GM18519 (cell line): ENCODE data around the gene CACNA2D3.
"Not testable (repeated sequence)": the region's sequence is repeated elsewhere in the genome, so short reads cannot be mapped to it uniquely, and the experiment has no call there.

ENCODE experiments used
- ATAC-seq: cut with Tn5 transposase; IDR thresholded peaks from one replicate; pipeline ENCODE4 v1.9.1; 2021; ENCODE audit warnings: mild to moderate bottlenecking, moderate library complexity; ENCODE audit not compliant: unreplicated experiment, low FRiP score

Gene CACNA2D3

GRCh38 chr3:54591157-54591556 is 468.8 kb downstream of the CACNA2D3 start:
- ATAC-seq: no peak

DNA sequence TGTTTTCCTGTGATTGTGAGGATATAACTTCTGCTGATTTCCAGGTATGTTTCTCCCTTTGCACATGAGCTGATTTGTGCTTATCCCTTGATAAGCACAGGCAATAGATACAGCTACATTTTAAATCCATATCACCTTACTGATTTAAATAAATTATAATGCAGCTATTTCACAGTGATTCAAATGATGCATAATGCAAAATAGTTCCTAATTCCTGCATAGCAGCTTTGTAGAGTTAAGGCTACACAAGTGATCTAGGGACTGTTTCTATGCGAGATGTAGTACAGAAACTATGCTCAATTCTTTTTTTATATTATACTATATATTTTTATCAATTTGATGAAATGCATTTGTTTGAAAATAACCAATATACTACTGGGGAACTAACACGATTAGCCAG is 471.3 kb downstream of the CACNA2D3 start:
- no peak for ATAC-seq

DNA sequence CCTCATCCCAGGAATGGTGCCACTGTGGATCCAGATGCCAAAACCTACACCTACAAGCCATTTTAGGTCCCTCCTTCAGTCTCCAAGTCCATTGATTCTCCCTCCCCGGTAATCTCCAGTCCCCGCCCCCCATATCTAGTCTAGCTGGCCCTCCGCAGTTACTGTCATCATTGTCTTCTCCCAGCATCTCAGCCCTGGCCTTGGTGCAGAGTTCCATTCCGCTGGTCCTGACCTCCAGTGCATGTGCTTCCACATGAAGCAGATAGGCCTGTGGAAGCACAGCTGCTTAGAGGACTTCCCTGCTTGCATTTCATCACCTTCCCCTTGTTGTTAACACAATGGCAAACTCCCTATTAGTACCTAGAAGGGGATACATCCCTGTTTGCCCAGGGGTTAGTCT is 473.7 kb downstream of the CACNA2D3 start:
- no peak for ATAC-seq

DNA sequence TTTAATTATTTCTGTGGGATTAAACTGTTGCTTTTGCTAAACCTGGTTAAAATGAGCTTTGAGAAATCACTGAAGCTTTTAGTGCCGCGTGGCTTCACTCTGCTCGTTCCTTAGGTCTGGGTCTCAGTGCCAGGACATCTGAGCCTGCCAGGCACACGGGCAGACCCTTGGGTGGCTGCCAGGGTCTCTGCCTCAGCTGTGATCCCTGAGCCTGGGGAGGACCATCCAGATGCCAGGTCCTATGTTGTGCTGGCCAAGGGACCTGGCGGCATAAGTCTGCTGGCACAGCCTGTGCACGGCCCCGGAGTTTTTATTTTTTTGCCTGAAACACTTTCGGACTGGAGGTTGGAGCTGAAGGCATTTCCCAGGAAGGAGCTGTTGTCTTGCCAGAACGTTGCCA is 477.4 kb downstream of the CACNA2D3 start:
- no peak for ATAC-seq

GRCh38 chr3:54600441-54601204 is 478.3 kb downstream of the CACNA2D3 start:
- ATAC-seq: no peak

GRCh38 chr3:54604495-54604894 is 482.1 kb downstream of the CACNA2D3 start:
- ATAC-seq: no peak

DNA sequence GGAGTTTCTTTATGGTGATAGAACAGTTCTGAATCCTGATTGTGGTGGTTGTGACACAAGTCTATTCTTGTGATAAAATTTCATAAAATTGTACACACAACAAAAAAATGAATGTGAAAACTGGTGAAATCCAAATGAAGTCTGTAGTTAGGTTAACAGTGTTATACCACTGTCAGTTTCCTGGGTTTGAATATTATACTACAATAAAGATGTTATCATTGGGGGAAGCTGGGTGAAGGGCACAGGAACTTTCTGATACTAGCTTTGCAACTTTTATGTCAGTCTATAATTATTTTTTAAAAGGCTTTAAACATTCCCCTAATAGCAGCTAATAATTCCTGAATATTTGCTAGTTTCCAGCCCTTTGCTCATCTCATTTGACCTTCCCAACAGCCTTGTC is 485.7 kb downstream of the CACNA2D3 start:
- ATAC-seq: no peak

- no peak for ATAC-seq
Observed at GRCh38 chr3:54619053-54619452, 496.7 kb downstream of the CACNA2D3 start.

DNA sequence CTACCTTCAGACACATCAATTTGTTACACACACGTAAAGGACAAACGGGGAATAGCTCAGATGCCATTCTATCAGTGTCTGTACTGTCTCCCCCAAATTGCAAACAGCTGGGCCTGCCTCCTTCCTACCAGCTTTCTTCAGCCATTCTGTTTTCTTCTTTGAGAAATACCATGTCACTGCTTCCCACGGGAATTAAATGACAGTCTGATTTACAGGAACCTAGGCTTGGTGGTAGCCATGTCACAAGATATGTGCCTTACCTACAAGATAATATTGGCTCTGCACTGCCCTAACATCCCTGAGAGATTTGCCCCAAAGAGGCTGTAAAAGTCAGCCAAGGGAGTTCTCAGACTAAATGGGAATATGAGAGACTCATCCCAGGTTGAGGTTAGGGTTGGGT is 497.2 kb downstream of the CACNA2D3 start:
- no peak for ATAC-seq

DNA sequence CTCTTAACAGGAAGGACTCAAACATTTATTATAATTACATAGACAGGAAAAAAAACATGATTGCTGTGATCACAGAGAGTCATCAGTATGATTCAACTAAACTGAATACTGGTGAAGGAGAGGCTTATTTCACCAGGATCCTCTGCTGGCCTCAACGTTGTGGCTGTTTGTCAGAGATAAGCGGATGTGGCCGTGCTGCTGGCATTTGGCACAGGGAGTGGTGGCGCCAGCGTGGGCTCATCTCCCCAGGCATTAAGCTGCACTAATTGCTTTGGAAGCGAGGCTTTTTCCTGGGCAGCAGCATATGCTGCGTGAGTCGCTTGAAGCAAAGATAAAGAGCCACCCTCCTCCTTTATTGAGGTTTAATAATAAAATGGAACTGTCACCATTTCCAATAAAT is 498.8 kb downstream of the CACNA2D3 start:
- ATAC-seq: no peak

GRCh38 chr3:54622678-54623077 is 500.3 kb downstream of the CACNA2D3 start:
- no peak for ATAC-seq

DNA sequence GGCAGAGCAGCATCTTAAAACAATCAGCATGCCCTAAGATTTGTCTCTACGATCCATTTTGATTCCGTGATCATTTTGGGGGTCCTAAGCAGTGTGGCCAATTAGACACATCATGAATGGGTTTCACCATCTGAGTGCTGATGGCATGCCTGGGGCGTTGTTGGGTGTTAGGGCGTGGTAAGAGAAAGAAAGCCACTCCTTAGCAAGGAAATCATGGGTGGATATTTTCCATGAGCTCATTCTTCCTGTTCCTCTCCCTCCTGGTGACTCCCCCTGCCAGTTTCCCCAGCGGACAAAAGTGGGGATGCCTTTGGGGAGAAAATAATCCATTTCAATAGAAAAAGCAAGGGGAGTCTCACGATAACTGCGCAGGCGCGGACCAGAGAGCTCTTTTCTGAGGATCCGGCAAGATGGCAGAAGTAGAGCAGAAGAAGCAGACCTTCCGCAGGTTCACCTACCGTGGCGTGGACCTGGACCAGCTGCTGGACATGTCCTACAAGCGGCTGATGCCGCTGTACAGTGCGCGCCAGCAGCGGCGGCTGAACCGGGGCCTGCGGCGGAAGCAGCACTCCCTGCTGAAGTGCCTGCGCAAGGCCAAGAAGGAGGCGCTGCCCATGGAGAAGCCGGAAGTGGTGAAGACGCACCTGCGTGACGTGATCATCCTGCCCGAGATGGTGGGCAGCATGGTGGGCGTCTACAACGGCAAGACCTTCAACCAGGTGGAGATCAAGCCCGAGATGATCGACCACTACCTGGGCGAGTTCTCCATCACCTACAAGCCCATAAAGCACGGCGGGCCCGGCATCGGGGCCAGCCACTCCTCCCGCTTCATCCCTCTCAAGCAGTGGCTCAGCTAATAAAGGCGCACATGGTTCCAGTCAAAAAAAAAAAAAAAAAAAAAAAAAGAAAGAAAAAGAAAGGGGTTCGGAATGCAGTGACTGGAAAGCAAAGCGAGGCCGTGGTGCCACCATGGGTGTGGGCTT is 503.7 kb downstream of the CACNA2D3 start:
- no peak for ATAC-seq

DNA sequence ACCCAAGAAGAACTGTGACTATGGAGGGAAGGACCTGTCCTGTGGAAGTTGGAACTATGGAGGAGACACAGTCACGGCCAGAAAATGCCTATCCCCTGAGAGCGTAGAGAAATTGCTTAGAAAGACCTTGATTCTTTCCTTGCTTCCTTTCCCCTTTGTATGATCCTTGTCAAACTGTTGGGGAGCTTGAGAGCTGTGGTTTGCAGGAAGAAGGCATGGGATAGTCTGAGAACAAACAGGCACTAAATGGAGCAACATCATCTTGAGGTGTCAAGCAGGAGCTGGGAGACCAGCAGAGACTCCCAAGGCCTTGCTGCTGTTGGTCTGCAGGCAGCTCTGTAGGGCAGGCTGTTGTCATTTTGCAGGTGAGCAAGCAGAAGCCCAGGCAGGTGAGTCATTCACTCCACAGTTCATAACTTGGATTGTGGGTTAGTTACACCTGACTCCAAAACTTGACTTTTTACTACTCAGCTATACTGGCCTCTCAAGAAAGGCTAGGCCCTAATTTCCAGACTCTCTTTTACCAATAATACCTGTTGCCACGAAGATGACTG is 506.6 kb downstream of the CACNA2D3 start:
- no peak for ATAC-seq

DNA sequence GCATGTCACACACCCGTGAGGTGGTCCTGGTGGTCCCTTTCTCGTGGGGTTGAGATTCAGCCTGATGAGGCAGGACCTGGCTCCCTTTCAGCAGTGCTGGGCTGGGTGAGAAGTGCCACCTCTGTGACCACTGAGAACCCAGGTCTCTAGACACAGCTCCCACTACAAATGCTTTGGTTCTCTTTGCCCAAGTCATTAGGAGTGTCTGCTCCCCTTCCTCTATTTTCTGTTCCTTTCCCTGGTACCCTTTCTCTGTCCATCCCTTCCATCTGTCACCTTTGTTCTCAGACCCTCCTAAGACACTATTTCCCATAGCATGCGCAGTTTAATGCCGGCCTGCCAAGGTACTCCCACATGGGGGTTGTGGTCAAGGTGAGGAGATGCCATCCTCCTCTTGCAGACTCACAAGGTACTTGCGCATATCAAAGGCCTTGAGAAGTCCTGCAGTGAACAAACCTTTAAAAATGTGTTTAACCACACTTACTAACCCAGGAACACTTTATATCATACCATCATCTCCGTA is 507.8 kb downstream of the CACNA2D3 start:
- ATAC-seq: no peak

GRCh38 chr3:54631001-54631400 is 508.6 kb downstream of the CACNA2D3 start:
- ATAC-seq: not testable (repeated sequence)

GRCh38 chr3:54631516-54632325 is 509.4 kb downstream of the CACNA2D3 start:
- no peak for ATAC-seq

DNA sequence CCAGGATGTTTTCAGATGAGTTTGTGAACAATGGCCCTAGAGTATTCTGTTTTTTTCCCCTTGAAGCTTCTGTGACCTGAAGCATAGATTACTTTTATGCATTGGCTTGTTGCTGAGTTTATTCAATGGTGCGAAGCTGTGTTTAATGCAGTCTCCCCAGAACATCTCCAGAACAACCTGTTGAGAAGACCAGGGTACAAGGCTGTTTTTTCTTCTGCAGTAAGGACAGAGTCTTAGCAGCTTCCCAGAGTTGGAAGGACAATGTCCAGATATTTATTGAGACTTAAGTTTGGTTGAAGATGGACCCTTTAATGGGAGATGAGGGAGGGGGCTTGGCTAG is 509.9 kb downstream of the CACNA2D3 start:
- ATAC-seq: no peak

DNA sequence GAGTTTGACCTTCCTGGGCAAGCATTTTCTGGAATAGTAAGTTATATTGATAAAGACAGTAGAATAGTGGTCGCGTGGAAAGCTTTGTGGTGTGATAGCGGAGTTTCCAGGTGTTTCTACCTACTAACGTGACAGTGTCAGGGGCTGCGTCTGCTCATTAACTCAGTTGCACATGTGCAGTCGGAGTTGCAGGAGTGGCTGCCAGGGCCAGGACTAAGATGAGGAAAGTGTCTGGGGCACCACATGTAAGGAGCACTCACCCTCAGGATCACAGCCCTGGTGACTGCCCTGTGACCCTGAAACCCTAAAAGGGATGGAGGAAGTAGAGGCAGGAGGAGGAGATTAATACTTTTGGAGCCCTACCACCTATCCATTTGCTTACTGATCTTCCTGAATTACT is 510.5 kb downstream of the CACNA2D3 start:
- ATAC-seq: no peak

GRCh38 chr3:54633444-54634121 is 511.2 kb downstream of the CACNA2D3 start:
- no peak for ATAC-seq

DNA sequence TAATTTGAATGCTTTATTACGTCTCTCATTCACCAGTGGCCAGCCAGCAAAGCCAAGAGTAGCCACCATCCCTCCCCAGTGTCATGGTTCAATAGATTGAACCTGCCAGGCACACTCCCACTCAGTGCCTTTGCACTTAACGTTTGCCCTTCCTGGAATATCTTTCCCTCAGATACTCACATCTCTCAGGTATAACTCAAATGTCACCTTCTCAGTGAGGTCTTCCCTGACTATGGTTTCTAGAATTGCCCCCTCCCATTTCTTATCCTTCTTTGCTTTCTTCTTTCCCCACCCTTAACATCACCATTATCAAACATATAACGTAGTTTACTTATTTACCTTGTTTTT is 511.7 kb downstream of the CACNA2D3 start:
- no peak for ATAC-seq
